ENCODE measurements around the gene TMEM217.
A peak's percentile ranks its signal among the peaks of the same experiment; 100 is the strongest.

TMEM217 gene

DNA sequence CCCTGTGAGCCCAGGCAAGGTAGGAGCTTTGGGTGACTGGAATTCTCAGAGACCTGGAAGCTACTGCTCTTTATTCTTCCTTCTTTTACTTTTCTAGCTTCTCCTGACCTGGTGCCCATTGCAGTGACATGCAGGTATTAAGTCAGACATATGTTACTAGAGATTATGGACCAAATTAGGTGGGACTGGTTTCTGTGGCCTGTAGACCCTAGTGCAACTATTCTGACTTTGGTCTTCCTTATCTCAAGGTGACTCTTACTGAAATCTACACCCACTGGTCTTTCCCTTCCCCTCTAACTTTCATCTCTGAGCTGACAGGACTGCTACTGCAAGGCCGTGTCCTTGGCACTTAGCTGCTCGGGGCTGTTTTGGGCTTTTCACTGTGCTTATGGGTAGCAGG, 24.4 kb upstream of the TMEM217 start:
- no peak for FAIRE-seq
- no peak for DNase-seq (ENCODE audit: extremely low spot score, insufficient read length, low read depth)

DNA sequence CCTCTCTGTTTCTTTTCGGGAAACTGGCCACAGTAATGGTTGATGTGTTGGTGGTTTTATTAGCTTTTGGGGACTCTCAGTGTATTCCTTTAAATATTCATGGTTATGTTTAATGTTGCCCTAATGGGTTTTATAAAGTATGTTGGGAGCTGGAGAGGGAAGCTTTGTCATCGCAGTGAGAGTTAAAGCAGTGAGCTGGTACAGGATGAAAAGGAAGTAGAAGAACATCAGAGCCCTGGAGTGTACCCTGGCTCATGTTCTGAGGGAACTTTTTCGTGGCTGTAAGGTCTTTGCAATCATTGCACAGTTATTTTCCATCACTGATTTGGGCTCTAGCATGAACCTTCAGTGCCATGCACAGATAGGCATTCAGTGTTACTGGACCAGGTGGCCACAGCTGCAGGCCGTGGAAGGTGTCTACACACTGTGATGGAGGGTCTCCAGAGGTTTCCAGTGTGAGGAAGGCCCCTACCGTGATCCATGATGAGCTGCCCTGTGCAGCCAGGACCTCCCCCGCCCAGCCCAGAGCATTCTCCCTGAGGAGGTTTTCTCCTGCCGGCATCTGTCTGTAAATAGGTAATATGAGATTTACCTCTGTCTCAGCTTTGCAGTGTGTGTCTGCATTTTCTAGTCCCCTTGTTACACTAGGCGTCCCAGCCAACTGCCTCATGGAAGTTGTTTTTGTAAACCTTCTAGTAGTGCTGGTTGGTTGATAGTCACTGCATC, 22.4 kb upstream of the TMEM217 start:
- FAIRE-seq (no peak), DNase-seq (ENCODE audit: extremely low spot score, insufficient read length, low read depth) (no peak)

DNA sequence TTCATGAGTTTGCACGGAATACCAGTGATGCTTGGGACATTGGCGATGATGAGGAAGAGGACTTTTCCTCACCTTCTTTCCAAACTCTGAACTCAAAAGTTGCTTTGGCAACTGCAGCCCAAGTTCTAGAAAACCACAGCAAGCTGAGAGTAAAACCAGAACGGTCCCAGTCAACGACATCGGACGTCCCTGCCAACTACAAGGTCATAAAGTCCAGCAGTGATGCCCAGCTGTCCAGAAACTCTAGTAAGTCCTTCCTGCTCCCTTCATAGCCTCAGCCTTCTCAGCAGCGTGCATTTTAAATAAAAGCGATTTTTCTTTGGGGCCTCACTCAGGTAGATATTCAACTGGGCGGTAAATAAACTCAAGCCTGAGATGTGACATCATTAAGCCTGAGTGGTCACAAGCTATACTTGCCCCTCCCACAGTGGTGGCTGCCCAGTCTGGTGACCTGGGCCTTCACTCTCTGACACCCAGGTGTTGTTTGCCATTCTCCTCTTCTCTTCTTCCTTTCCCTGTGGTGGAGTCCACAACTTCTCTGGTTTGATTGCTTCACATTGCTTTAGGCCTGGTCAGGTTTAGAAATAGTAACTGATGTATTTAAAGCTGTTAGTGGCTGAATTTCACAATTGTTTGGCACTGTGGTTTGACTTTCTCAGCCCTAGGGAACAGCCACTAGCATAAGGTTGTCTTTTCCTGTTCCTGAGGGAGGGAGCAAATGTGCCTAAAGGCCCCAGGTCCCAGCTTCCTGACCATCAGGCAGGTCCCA, 21.6 kb upstream of the TMEM217 start:
- DNase-seq (ENCODE audit: extremely low spot score, insufficient read length, low read depth) (no peak), FAIRE-seq (no peak)

DNA sequence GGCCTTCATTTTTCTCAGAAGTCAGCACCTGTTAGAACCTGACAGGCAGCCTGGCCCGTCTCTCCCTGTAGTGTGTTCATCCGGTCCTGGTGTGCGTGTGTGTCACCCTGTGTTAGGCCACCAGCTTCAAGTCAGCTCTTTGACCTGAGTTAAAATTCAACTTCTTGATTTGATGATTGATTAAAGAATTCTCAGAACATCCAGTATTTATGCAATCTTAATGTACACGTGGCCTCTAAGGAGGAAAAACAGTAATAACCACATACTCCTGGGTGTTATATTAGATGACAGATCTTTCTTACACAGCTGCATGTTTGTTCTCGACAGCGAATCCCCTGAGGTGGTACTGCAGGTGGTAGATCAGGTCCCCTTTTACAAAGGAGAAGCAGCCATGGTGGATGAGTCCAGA, 19.1 kb upstream of the TMEM217 start:
- DNase-seq (ENCODE audit: extremely low spot score, insufficient read length, low read depth) = no peak
- FAIRE-seq = no peak

DNA sequence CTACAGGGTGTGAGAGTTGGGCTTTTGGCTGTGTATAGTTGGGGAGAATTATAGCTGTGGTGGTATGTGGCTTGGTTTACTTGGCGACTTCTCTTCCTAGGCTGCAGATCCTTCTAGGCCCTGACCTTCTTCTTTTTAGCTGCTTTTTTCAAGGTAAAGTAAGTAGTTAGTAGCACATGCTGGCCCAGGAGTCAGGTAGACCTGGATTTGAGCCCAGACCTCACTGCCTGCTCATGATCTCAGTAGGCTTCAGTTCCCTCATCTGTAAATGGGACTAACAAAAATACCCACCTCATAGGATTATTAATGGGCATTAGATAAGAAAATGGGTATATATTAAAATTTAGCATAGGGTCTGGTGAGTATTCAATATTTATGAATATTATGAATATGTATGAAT, 17.4 kb upstream of the TMEM217 start:
- no peak for FAIRE-seq
- no peak for DNase-seq (ENCODE audit: extremely low spot score, insufficient read length, low read depth)

DNA sequence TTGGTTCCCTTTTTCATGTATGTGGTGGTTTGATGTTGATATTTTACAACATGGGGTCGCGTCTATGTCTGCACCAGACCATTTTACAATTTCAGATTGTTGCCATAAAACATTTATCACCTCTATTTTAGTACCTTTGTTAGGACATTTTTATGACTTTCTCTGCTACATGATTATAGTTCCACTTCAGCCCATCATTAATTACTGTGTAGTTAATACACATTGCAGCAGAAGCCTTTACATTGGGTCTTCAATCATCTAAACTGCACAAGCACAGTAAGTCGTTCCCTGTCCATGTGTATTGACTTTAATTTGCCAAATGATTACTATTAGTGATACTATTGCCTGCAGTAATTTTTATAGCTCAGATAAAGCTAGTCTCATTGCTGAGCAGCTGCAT, 15.7 kb upstream of the TMEM217 start:
- no peak for FAIRE-seq
- DNase-seq (ENCODE audit: extremely low spot score, insufficient read length, low read depth) = no peak

DNA sequence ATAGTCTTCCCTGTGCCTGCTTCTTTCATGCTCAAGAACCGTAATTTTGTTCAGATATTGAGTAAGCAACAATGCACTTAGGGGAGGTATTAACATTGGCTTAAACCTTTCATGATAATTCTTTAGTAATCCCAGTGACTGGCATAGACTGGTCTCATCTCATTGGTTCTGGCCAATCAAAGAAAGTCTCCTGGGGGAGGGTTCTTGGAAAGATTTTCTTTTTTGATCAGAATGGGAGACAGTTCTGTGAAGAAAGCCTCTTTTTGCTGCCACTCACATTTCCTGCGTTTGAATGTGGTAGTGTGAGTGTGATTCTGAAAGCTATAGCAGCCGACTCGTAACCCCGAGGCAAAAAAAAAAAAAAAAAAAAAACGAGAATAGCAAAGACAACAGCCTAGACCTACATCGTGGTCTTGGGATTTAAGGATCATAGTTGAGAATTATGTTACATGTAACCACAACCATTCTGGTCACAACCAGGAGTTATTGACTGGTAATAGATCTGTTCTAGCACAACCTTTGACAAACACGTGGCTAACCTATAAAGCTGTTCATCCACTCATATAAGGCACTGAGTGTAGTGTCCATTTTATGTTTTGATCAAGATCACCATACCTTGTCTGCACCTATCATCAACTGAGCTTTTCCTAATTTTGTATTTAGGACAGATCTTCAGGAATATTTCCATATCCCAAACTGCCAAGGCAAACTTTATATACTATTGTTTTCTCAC, 15.1 kb upstream of the TMEM217 start:
- DNase-seq (ENCODE audit: extremely low spot score, insufficient read length, low read depth) (no peak), FAIRE-seq (no peak)

DNA sequence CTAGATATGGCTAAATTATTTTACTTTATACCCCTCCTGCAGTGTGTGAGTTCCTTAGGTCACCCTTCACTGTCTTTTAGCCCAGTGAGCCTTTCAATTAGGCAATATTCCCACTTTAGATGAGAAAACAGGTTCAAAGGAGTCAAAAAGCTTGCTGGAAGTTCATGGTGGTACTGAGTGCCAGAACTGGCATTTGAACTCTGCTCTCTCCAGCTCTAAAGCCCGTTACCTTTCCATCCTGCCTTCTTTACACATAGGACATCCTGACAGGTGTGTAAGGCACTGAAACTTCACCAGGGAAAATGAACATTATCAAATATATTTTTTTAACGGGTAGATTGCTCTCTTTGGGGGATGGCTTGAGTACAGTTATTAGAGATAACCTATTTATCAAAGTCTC, 11.2 kb upstream of the TMEM217 start:
- FAIRE-seq = no peak
- no peak for DNase-seq (ENCODE audit: extremely low spot score, insufficient read length, low read depth)

DNA sequence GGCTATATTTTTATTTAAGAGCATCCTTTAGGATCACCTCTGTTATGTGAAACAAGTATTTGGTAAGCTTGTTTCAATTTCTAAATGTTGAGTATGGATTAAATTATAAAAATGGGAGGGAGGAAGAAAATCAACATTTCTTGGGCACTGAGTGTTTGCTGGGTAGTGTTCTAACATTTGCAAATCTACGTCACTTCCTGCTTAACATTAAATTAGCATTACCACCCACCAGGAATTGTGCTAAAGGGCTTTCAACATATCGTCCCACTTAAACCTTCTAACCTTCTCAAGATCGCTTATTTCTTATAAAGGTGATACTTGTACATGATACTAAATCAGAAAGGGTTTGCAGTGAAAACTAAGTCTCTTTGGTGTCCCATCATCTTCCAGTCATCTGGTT, 7.9 kb upstream of the TMEM217 start:
- no peak for FAIRE-seq
- no peak for DNase-seq (ENCODE audit: extremely low spot score, insufficient read length, low read depth)

DNA sequence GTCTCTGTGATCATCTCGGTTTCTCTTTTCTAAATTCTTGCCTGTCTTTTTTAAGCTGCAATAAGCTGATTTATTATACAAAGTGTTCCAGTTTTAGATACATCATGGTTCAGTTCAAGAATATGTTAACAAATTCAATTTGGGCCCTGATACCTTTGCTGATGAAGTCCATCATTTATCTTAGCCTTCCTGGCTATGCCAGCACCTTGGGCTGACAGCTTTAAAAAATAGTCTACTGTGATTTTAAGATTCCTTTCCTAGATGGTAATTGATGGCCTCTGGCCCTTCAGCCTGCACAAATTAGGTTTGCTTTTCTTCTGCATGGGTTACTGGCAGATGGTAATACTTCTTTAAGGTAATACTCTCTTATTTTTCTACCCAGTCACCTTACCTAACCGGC, 7.1 kb upstream of the TMEM217 start:
- DNase-seq (ENCODE audit: extremely low spot score, insufficient read length, low read depth) (no peak), FAIRE-seq (no peak)

DNA sequence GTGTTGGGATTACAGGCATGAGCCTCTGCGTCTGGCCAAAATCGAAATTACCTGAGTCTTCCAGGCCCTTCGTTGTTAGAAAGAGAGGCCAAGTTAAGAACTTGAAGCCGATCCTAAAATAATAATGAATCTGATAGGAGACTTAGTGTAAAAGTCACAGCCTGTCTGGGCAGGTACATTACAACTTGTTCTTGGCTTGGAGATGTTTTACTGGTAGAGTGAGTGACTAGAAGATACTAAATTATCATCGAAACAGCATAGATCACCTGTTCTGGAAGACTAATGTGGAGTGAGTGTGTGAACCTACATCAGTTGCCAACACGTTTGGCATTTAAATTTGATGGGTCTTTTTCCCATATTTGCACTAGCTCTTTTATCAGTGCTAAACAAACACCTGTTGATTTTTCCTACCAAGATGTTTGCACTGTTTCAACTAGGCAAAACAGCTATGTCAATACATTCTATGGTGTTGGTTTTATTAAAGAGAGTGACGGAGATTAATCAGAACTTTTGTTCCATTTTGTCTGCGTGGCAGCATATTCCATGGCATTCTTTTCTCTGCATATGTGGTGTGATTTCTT, 4.6 kb upstream of the TMEM217 start:
- FAIRE-seq (no peak), DNase-seq (ENCODE audit: extremely low spot score, insufficient read length, low read depth) (no peak)

DNA sequence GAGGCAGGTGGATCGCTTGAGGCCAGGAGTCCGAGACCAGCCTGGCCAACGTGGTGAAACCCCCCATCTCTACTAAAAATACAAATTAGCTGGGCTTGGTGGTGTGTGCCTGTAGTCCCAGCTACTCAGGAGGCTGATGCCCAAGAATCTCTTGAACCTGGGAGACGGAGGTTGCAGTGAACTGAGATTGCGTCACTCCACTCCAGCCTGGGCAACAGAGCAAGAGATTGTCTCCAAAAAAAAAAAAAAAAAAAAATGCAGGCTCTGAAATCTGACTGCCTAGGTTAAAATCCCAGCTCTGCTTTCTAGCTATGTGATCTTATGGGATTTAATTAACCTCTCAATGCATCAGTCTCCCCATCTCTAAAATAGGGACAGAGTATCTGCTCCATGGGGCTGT, 3.3 kb upstream of the TMEM217 start:
- FAIRE-seq = no peak
- no peak for DNase-seq (ENCODE audit: extremely low spot score, insufficient read length, low read depth)

DNA sequence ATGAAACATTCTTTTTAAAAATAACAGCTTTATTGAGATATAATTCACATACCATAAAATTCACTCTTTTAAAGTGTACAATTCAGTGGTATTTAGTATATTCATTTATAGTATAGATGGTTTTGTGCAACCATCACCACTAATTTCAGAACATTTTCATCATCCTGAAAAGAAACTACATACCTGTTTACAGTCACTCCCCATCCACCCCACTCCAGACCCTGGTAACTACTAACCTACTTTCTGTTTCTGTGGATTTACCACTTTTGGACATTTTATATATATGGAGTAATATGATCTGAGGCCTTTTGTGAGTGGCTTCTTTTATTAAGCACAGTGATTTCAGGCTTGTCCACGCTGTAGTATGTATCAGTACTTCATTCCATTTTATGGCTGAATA, 2.5 kb upstream of the TMEM217 start:
- no peak for DNase-seq (ENCODE audit: extremely low spot score, insufficient read length, low read depth)
- peak; percentile 66 for FAIRE-seq

DNA sequence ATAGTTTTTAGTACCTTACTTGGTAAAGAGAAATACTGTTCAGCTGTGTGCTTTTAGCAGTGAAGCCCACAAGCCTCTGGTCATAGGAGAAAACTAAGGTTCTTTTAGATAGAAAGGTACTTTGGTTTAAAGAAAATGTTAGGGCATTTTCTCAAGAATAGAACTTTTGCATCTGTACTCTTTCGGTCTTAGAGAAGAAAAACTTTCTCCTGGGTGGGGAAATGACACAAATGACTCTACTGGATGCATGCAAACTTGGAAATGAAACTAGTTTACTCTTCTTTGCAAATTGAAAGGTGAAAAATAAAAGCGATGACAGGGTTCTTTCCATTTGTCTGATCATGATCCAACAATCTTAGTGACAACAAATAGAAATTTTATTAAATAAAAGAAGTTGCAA, 2.1 kb upstream of the TMEM217 start:
- peak; percentile 67 for FAIRE-seq
- DNase-seq (ENCODE audit: extremely low spot score, insufficient read length, low read depth) = no peak

DNA sequence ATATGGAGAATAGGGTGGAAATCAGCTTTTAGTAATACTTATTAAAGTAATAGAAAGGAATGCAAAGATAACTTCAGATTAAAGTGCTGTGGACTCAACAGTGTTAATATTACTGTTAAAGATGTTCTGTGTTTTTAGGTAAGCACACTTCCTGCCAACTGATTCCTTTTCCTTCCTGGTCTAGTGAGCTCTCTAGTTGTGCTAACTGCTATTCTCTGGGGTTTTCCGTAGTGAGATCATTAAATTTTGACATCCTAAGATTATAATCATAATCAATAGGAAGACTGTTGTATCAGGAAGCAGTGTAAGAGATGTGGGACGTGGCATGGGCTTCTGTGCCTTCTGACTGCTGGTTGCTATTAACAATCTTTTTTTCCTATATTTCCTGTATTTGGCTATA, 1.2 kb upstream of the TMEM217 start:
- peak; percentile 82 for FAIRE-seq
- DNase-seq (ENCODE audit: extremely low spot score, insufficient read length, low read depth) = no peak

DNA sequence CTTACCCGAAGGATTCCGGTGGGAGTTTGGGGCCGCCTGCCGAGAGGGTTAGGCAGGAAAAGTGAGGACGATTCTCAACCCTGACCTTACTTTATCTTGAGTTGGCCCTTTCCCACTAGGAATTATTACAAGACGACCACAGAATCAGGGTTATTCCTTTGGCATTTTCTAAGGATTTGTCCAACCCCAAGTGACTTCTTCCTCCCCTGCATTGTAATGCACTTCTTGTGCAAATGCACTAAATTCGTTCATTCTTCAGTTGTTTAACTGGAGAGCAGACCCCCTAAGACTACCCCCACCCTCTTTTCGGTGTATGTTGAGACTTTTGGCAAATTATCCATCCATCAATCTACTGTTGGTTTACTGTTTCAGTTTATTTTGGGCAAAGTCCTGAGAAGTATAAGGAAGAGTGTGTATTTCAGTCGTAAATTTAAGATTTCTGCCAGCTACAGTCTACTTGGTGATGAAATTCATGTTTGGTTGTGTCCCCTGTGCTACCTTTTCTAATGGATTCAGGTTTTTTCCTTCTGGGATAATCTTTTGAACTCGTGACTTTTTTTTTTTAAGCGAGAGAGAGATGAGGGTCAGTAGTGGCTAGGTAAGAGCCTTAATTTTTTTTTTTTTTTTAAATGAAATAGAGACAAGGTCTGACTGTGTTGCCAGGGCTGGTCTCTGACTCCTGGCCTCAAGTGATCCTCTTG, 611 bp upstream of the TMEM217 start:
- DNase-seq (ENCODE audit: extremely low spot score, insufficient read length, low read depth) (no peak), FAIRE-seq (peak; percentile 31)

DNA sequence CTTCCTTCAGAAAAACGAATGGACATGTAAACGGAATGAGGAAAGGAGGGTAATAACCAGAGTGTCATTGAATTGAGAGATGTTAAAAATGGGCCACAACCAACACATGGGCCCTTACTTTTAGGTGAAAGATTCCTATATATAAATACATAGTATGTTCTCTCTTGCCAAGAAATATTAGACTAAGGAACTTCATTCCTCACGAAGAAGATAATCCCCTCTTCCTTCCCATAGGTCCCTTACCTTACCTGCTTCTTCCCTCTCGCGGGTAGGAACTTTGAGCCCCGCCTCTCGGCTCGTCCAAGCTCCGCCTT, 667 bp downstream of the TMEM217 start:
- DNase-seq (ENCODE audit: extremely low spot score, insufficient read length, low read depth) (no peak), FAIRE-seq (no peak)

DNA sequence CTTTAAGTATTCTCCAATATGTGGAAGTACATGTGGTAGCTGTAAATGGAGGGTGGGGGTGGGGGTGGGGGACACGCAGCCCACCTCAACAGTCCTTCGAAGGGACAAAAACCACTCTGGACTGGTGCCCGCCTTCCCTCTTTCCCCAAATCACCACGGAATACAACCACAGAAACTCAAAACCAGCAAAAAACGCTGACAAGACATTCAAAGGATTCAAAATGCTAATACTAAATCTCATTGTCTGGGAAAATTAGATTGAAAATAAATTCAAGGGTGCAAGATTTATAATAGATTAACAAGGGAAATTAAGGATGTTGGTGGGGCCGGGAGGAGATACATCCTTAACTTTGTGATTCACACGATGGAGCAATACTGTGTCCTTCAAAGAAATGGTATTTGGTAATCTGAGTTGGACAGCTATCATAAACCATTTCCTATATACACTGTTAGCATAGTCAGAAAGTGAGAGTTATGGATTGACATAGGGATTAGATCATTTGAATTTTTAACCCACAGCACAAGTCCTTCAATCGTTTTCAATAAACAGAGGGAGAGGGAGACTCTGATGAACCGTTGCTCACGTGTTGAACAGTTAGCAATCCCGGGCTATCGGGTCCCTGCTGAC, 1.1 kb downstream of the TMEM217 start:
- no peak for DNase-seq (ENCODE audit: extremely low spot score, insufficient read length, low read depth)
- no peak for FAIRE-seq

DNA sequence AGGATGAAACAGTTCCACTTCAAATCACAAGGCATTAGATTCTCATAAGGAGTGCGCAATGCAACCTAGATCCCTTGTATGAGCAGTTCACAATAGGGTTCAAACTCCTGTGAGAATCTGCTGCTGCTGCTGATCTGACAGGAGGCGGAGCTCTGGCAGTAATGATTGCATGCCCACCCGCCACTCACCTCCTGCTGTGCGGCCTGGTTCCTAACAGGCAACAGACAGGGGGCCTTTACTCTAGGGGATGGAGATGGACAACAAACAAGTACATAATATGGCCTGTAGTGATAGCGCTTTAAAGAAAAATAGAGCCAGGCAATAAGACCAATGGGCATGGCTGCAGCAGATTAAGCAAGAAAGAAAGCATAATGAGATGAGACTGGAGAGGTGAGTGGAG, 3.1 kb downstream of the TMEM217 start:
- FAIRE-seq (no peak), DNase-seq (ENCODE audit: extremely low spot score, insufficient read length, low read depth) (no peak)

DNA sequence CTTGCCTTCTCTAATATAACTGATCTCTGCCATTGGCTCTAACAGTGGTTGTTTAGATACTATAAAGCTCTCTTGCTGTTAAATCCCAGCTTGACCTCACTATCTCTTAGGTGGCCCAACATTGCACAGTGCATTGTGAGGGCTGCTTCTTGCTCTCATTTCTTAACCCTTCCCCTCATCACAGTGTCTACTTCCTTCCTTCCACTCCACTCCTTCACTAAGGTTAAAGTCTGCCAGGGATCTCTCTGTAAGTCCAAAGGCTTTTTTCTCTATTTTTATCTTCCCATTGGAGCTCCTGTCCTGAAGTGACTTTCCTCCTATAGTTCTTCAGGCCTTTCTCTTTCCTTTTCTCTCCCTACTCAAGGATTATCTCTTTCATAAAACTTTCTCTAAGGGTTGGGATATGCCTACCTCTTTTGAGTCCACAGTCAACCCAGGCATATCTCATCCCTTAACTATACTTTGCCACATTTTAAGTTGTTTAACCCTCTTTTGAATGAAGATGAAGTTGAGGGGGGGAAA, 4.4 kb downstream of the TMEM217 start:
- DNase-seq (ENCODE audit: extremely low spot score, insufficient read length, low read depth) (no peak), FAIRE-seq (no peak)
